MM.1S (cell line): ENCODE data around the gene BTK.

Source experiments
- EZH2 ChIP-seq: fragments of 300-600 bp; sonication (generic); optimal IDR thresholded peaks from 2 replicates; pipeline ENCODE3; 2017; ENCODE audit warnings: low read depth, mild to moderate bottlenecking, antibody characterized with exemption, low read length, mixed read lengths
- TF ChIP-seq, protein P1 (sequence below): fragments of 300-600 bp; sonication (generic); IDR thresholded peaks from 2 replicates; pipeline ENCODE4 v1.5.1; 2016; ENCODE audit warnings: antibody characterized with exemption, low read length, mixed read lengths

DNA sequence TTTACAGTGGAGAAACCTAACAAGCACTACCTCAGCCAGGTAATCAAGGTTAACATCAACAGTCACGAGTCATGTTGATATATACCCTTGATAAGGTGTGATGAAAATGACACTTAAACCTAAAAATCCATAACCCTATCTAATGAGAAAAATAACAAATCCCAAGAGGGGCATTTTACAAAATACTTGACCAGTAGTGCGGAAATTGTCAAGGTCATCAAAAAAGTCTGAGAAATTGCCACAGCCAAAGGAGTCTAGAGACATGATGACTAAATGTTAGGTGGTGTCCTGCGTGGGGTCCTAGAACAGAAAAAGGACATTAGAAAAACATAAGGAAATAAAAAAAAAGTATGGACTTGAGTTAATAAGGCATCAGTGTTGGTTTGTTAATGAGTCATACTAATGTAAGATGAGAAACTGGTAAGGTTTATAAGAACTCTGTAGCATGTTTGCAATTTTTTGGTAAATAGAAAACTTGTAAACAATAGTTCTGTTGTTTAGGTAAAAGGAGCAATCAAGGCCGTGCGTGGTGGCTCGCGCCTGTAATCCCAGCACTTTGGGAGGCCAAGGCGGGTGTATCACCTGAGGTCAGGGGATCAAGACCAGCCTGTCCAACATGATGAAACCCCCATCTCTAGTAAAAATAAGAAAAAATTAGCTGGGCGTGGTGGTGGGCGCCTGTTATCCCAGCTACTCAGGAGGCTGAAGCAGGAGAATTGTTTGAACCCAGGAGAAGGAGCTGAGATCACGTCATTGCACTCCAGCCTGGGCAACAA is 7.7 kb upstream of the BTK start:
- TF ChIP-seq, protein P1, sequence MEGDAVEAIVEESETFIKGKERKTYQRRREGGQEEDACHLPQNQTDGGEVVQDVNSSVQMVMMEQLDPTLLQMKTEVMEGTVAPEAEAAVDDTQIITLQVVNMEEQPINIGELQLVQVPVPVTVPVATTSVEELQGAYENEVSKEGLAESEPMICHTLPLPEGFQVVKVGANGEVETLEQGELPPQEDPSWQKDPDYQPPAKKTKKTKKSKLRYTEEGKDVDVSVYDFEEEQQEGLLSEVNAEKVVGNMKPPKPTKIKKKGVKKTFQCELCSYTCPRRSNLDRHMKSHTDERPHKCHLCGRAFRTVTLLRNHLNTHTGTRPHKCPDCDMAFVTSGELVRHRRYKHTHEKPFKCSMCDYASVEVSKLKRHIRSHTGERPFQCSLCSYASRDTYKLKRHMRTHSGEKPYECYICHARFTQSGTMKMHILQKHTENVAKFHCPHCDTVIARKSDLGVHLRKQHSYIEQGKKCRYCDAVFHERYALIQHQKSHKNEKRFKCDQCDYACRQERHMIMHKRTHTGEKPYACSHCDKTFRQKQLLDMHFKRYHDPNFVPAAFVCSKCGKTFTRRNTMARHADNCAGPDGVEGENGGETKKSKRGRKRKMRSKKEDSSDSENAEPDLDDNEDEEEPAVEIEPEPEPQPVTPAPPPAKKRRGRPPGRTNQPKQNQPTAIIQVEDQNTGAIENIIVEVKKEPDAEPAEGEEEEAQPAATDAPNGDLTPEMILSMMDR: no peak
- TF ChIP-seq EZH2: no peak
